ENCODE measurements around the gene KLF11. TPM values are rescaled to one million over a fixed set of nuclear protein-coding genes. Genes with fewer than 3 reads are reported as not detected.

The KLF11 gene
- total and polyA plus RNA-seq, 2 of the 8 experiments (the other 6 are each of a cell fraction or from before 2014, with no cell fraction given) = 6.4 to 10.1 TPM

GRCh38 chr2:10012963-10013461, 30.3 kb upstream of the KLF11 start:
- CTCF ChIA-PET (ENCODE audit: partially characterized antibody) = no interaction called here
- H4K91ac ChIP-seq (replicated peaks; ENCODE audit: insufficient read length, low read length) = no peak overlapping the region
- no peak for DNase-seq (ENCODE audit: low read depth in 1 of 2, low spot score in 2 of 2)
- no peak overlapping the region for H2BK12ac ChIP-seq (ENCODE audit: low read depth, low read length)
- H3K36me3 ChIP-seq (ENCODE audit: control insufficient read depth in 2 of 4, insufficient read depth in 4 of 4, low read length in 3 of 4) = no peaks in the 10 kb centered on the region
- no peak overlapping the region for H4K8ac ChIP-seq (ENCODE audit: extremely low read depth, insufficient read depth, low read length)
- TF ChIP-seq CEBPB (IDR thresholded peaks at IDR 0.05; ENCODE audit: low read depth, low read length) = no peak
- TF ChIP-seq POLR2A (IDR thresholded peaks at IDR 0.05; ENCODE audit: control extremely low read depth in 1 of 2, low read depth in 2 of 2, low read length in 2 of 2) = no peak
- no peak for TF ChIP-seq SIX5 (IDR thresholded peaks at IDR 0.05; ENCODE audit: low read depth, low read length)
- no peak for TF ChIP-seq POLR2AphosphoS5 (IDR thresholded peaks at IDR 0.05; ENCODE audit: low read depth, low read length)
- TF ChIP-seq, protein P1, sequence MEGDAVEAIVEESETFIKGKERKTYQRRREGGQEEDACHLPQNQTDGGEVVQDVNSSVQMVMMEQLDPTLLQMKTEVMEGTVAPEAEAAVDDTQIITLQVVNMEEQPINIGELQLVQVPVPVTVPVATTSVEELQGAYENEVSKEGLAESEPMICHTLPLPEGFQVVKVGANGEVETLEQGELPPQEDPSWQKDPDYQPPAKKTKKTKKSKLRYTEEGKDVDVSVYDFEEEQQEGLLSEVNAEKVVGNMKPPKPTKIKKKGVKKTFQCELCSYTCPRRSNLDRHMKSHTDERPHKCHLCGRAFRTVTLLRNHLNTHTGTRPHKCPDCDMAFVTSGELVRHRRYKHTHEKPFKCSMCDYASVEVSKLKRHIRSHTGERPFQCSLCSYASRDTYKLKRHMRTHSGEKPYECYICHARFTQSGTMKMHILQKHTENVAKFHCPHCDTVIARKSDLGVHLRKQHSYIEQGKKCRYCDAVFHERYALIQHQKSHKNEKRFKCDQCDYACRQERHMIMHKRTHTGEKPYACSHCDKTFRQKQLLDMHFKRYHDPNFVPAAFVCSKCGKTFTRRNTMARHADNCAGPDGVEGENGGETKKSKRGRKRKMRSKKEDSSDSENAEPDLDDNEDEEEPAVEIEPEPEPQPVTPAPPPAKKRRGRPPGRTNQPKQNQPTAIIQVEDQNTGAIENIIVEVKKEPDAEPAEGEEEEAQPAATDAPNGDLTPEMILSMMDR (IDR thresholded peaks at IDR 0.05; ENCODE audit: control extremely low read depth in 1 of 3, insufficient read depth in 1 of 3, low read depth in 1 of 3, low read length in 3 of 3) = no peak
- no peak for TF ChIP-seq MAX (IDR thresholded peaks at IDR 0.05)
- peaks cover 0 to 2% of the 10 kb centered on the region in 2 experiments for H4K20me1 ChIP-seq (replicated peaks in 1 of 2; ENCODE audit: control insufficient read depth in 1 of 2, insufficient read depth in 2 of 2, low read length in 2 of 2)
- H2BK120ac ChIP-seq (replicated peaks; ENCODE audit: low read depth, low read length) = no peak overlapping the region
- WGBS, 2 experiments (ENCODE audit: extremely low coverage in 1 of 2, insufficient coverage in 1 of 2, insufficient read length in 1 of 2, insufficient replicate concordance in 2 of 2, low coverage in 1 of 2, low lambda C conversion rate in 2 of 2, missing lambda C conversion rate in 1 of 2) = 86% methylated on average over 29 of the region's 29 CpGs; no CpG with 5 or more reads in 1 of the 2 experiments
- H3K23ac ChIP-seq (ENCODE audit: insufficient read length) = no peak overlapping the region
- 0 out of 2 replicates have a peak overlapping the region, but pooled peaks have one; percentile 31 for H2BK15ac ChIP-seq (ENCODE audit: low read length)
- no peak overlapping the region for H2AK5ac ChIP-seq (ENCODE audit: low read depth, low read length)
- H3K79me2 ChIP-seq (ENCODE audit: control insufficient read depth in 1 of 2, insufficient read depth in 2 of 2, low read length in 2 of 2) = no peaks in the 10 kb centered on the region
- no peaks in the 10 kb centered on the region for H3K27me3 ChIP-seq (replicated peaks in 1 of 4; ENCODE audit: control insufficient read depth in 3 of 4, extremely low read depth in 1 of 4, insufficient read depth in 3 of 4, low read length in 3 of 4)
- H3K23me2 ChIP-seq (ENCODE audit: low read depth, low read length) = peaks cover 3% of the 10 kb centered on the region; the same call in 1 of the 2 replicates
- no peak overlapping the region for H3K9ac ChIP-seq (replicated peaks in 1 of 4; ENCODE audit: extremely low read depth in 1 of 4, low read depth in 3 of 4, low read length in 3 of 4)
- POLR2A ChIA-PET (ENCODE audit: partially characterized antibody) = no interaction called here
- no peak overlapping the region for H2AFZ ChIP-seq (ENCODE audit: low read length)
- H2BK20ac ChIP-seq (ENCODE audit: low read length) = no peak overlapping the region
- H3K4me2 ChIP-seq (ENCODE audit: insufficient read depth in 1 of 2, low read depth in 2 of 2, low read length in 2 of 2) = no peak overlapping the region
- no peak overlapping the region for H3K4me3 ChIP-seq (ENCODE audit: extremely low read depth in 1 of 4, insufficient read depth in 2 of 4, low read depth in 3 of 4, low read length in 4 of 4)
- H3K14ac ChIP-seq (ENCODE audit: insufficient read length) = no peak overlapping the region
- H3K27ac ChIP-seq (ENCODE audit: low read depth, low read length) = no peak overlapping the region
- no peaks in the 10 kb centered on the region for H3K79me1 ChIP-seq (ENCODE audit: low read depth, low read length)
- H3K56ac ChIP-seq (replicated peaks; ENCODE audit: insufficient read length, low read depth, low read length) = no peak overlapping the region
- no peaks in the 10 kb centered on the region for H3K4me1 ChIP-seq (replicated peaks in 1 of 4; ENCODE audit: control insufficient read depth in 3 of 4, insufficient read depth in 4 of 4, low read length in 3 of 4)
- no peak overlapping the region for H3K4ac ChIP-seq (replicated peaks; ENCODE audit: insufficient read length, low read depth, low read length)
- no peaks in the 10 kb centered on the region; a peak in 1 of 4 replicates for H3K9me3 ChIP-seq (ENCODE audit: insufficient read depth in 2 of 2, low read depth in 1 of 2, low read length in 1 of 2)
- no peak overlapping the region for H2BK5ac ChIP-seq (ENCODE audit: low read depth, low read length)
- no peak overlapping the region for H3K18ac ChIP-seq (ENCODE audit: extremely low read depth, low read length)
- no peak for FAIRE-seq
- no peak overlapping the region for H4K5ac ChIP-seq (ENCODE audit: insufficient read length, low read depth, low read length)
